IPS-18c (cell line): ENCODE data around the gene COL26A1.

ENCODE experiments used
- H3K4me3 ChIP-seq: 2 replicates; pipeline ENCODE4 v1.7.0; 2013; ENCODE audit warnings: low read depth, mild to moderate bottlenecking, low read length, moderate library complexity; ENCODE audit not compliant: insufficient read depth
- H3K9me3 ChIP-seq: one replicate; pipeline ENCODE4 v1.6.1; 2013; ENCODE audit warnings: mild to moderate bottlenecking, low read length, moderate library complexity; ENCODE audit not compliant: control insufficient read depth, insufficient read depth

Gene COL26A1

DNA sequence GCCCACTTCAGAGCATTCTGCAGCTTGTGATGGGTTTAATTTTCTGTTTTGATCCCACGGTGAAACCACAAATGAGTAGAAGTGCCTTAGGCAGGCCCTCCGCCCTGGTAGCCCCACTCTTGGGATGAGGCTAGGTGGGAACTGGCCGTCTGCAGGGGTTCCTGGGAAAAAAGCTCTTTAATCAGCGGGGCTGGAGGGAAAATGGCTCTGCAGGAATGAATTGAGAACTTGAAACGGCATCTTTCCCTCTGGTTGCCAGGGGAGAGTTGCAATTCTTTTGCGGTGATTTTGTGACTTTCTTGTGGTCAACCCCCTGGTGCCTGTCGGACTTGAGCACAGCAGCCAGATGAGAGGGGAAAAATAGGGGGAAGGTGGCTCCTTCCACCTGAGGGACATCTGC, 32.7 kb downstream of the COL26A1 start:
- Histone ChIP-seq H3K4me3 (no peak overlapping the region), H3K9me3 (peaks cover 2% of the 10 kb centered on the region)

DNA sequence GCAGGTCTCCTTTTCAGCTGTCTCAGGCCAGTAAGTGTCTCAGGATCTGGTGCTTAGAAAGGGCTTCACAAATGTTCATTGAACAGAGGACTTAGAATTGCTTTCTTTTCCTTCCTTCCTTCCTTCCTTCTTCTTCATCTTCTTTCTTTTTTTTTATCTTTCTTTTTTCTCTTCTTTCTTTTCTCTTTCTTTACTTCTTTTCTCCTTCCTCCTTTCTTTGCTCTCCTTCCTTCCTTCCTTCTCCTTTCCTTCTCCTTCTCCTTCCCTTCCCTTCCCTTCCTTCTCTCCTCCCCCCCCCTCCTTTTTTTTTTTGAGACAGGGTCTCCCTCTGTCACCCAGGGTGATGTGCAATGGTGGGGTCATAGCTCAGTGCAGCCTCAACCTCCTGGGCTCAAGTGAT, 34.6 kb downstream of the COL26A1 start:
- H3K9me3 ChIP-seq, result peaks cover 2% of the 10 kb centered on the region
- no peak overlapping the region for H3K4me3 ChIP-seq

DNA sequence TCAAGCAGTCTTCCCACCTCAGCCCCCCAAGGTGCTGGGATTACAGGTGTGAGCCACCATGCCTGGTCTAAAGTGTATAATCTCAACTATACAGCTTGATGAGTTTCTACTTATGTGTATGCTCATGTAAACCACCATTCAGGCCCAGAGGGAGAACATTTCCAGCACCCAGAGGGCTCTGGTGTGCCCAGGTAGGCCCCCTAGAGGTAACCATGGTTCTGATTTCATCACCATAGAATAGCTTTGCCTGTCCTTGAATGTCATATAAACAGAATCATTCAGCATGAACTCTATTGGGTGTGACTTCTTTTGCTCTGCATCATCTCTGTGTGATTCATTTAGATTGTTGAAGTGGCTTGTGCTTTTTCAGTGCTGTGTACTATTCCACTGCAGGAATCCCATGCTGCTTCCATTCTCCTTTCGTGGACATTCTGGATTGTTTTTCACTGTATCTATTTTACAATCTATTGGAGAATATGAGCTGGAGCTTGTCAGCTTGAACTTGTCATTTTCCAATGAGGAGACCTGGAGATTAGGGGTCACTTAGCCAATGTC, 35.2 kb downstream of the COL26A1 start:
- Histone ChIP-seq H3K4me3 (no peak overlapping the region), H3K9me3 (peaks cover 2% of the 10 kb centered on the region)

DNA sequence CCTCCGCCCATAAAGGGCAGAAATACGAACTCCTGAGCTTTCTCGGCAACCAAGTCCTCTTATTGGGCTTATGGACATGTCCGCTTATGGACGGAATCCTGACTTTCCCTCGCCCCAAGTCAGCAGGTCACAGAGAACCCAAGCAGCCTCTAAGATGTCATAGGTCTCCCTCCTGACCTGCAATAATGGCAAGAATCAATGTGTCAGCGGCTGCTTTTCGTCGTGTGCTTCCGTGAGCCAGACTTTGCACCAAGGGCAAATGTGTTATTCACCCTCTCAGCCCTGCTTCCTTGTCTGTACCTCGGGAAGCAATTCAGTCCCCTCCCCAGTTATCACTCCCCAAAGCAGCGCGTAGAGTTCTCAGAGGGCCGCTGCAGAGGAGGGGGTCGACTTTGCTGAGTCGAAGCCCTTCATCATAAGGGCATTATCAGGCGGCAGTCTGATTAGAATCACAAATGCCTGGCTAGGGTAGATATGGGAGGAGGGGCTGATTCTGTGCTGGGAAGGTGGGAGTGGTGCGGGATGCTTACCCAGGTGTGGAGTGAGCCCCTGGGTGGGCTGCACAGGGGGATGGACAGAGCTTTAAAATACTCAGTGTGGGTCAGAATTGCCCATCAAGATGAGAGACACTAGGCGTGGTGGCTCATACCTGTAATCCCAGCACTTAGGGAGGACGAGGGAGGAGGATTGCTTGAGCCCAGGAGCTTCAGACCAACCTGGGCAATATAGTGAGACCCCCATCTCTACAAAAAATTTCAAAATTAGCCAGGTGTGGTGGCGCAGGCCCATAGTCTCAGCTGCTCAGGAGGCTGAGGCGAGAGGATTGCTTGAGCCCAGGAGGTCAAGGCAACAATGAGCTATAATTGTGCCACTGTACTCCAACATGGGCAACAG, 36.0 kb downstream of the COL26A1 start:
- Histone ChIP-seq H3K9me3 (peaks cover 3% of the 10 kb centered on the region), H3K4me3 (no peak overlapping the region)

DNA sequence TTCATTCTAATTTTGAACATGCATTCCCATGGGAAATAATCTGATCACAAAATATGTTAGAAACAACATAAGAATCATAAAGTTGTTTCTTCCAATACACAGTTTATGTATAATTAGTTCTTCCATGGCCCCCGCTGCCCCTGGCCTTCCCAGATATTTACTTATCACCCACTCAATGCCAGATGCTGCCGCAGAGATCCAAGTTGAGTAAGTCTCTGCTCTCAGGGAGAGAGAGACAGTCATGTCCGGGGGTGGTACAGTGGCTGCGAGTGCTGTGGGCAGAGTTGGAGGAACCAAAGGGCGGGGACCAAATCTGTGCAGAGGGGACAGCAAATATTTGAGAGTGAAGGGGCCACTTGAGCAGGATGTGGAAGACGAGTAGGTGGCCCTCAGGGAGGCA, 37.1 kb downstream of the COL26A1 start:
- Histone ChIP-seq H3K9me3 (peaks cover 3% of the 10 kb centered on the region), H3K4me3 (no peak overlapping the region)

DNA sequence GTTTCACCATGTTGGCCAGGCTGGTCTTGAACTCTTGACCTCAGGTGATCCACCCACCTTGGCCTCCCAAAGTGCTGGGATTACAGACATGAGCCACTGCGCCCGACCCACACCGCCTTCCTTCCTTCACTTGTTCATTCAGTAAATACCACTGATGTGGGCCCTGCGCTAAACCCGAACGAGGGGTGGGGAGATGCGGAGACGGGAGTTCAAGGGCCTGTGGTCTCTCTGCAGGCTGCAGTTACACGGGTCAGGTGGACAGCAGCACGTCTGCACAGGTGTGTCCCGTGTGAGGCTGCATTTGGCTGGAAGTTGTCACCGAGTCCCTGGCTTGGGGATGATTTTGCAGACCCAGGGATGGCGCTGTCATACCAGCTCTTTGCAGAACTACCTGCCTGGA, 38.1 kb downstream of the COL26A1 start:
- H3K4me3 ChIP-seq, result no peak overlapping the region
- peaks cover 3% of the 10 kb centered on the region for H3K9me3 ChIP-seq

DNA sequence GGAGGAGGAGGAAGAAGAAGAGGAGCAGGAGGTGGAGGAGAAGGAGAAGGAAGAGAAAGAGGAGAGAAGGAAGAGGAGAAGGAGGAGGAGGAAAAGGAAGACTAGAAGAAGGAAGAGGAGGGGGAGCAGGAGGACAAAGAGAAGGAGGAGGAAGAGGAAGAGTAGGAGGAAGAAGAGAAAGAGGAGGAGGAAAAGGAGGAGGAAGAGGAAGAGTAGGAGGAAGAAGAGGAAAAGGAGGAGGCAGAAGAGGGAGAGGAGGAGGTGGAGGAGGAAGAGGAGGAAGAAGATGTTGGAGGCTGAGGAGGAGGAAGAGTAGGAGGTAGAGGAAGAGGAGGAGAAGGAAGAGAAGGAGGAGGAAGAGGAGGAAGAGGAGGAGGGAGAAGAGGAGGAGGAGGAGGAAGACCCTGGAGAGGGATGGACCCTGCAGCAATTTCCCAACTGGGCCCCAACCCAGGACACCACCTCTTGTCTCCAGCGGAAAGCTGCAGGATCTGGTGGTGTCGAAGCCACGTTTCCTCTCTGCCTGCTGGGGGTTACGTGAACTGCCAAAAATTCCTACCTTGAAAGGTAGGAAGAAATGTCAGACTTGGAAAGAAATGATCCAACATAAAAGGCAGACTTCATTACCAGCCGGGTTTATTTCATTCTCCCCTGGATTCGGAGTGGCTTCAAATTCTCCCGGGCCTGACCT, 38.9 kb downstream of the COL26A1 start:
- H3K9me3 ChIP-seq, result peaks cover 3% of the 10 kb centered on the region
- no peak overlapping the region for H3K4me3 ChIP-seq

DNA sequence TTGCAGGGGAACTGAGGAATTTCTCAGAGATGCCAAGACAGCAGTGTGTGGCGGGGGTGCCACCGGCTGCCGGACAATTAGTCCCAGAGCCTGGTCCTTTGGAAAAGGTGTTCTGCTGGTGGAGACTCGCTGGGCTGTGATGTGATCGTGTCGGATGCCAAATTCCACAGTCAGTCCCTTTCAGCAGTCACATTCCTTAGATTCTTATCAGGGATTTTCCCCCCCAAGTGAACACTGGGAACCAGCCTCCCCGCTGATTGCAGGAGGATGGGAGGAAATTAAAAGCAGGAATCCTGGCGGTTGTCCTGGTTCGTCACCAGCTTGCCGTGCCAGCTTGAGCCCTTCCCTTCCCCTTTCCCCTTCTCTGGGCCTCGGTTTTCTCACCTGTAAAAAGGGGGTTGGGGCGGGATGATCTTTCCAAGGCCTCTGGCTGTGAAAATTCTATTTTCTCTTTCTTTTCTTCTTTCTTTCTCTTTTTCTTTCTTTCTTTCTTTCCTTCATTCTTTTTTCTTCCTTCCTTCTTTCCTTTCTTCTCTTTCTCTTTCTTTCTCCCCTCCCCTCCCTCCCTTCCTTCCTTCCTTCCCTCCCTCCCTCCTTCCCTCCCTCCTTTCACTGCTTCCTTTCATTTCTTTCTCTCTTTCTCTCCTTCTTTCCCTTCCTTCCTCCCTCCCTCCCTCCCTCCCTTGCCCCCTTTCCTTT, 39.6 kb downstream of the COL26A1 start:
- Histone ChIP-seq H3K9me3 (peaks cover 3% of the 10 kb centered on the region), H3K4me3 (no peak overlapping the region)

DNA sequence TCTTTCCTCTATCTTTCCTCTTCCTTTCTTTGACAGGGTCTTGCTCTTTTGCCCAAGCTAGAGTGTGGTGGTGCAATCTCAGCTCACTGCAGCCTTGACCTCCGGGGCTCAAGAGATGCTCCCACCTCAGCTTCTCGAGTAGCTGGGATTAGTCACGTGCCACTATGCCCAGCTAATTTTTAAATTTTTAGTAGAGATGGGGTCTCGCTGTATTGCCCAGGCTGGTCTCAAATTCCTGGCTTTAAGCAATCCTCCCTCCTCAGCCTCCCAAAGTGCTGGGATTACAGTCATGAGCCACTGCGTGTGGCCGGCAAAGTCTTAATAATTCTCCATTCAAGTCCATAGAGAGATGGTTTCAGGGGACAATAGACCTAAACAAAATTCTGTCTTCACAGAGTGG, 40.2 kb downstream of the COL26A1 start:
- H3K9me3 ChIP-seq, result peaks cover 5% of the 10 kb centered on the region
- H3K4me3 ChIP-seq, result no peak overlapping the region

DNA sequence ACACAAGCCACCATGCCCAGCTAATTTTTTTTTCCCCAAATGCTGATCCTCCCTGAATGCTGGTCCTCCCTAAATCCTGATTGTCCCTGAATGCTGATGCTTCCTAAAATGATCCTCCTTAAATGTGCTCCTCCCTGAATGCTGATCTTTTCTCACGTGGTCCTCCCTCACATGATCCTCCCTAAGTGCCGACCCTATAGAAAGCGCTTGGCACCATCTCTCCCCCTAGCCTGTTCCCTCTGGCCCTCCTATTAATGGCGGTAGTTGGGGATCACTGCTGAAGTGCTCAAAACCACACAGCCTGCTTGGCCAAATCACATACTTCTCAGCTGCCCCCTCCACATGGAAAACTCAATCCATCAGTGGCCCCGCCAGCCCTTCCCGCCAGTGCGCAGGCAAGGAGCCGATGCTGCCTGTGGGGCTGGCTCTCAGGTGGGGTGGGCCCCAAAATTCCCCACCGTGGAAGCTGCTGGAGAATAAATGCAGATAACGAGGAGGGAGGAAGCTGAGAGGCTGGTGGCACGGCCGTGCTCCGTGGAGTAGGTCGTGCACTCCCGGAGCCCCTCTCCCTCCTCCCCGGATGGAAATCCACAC, 42.9 kb downstream of the COL26A1 start:
- peaks cover 11% of the 10 kb centered on the region for H3K9me3 ChIP-seq
- H3K4me3 ChIP-seq, result no peak overlapping the region

DNA sequence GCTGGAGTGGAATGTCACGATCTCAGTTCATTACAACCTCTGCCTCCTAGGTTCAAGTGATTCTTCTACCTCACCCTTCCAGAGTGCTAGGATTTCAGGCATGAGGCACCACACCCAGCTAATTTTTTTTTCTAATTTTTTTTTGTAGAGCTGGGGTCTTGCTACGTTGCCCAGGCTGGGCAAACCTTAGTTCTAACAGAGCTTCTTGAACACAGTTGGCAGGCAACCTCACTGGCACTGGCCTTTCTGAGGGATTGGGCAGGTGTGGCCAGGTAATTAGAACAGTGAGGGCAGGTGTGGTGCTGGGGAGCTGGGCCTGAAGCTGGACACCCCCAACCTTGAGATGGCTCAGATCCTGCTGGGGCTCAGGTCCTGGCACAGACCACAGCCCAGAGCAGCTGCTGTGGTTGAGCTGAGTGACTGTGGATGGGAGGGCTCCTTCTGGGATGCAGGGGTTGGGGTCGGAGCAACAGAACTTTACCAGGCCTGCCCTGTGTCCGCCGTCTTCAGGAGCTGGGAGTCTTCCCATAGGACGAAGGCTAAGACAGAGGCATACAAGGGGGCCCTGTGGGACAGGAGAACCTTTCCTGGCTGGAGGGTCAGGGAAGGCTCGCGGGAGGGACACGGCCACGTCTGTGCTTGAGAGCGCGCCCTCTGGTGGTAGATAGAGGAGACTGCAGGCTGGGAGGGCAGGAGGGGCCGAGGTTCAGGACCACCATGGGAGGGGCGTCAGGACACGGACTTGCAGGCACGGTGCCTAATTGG, 48.2 kb downstream of the COL26A1 start:
- no peak overlapping the region for H3K4me3 ChIP-seq
- peaks cover 8% of the 10 kb centered on the region for H3K9me3 ChIP-seq

DNA sequence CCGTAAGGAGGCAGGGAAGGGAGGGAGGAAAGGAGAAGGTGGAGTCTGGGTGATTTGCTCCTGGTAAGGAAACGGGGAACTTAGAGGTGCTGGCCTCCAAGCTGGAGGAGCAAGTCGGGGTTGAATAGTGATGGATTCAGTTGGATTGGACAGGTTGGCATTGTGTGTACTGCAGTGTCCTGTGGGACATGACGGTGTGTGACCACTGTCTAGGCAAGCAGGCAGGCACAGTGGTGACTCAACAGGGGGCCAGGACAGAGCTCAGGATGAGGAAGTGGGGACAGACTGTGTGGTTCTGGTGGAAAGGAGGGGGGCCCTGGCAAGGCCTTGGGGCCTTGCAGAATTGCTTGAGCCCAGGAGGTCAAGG, 48.8 kb downstream of the COL26A1 start:
- peaks cover 8% of the 10 kb centered on the region for H3K9me3 ChIP-seq
- H3K4me3 ChIP-seq, result no peak overlapping the region

DNA sequence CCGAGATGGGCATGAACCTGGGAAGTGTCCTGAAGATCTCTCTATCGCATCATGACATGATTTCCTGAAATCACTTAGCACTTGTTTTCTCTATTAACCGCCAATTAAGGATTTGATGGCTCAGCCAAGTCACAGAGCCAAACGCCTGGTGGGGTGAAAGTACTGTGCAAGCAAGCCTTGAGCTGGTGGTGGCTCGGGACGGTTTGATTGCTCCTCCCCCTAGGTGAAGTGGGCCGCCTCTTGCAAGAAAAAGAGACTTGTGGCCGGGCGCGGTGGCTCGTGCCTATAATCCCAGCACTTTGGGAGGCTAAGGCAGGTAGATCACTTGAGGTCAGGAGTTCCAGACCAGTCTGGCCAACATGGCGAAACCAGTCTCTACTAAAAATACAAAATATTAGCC, 50.3 kb downstream of the COL26A1 start:
- Histone ChIP-seq H3K9me3 (peaks cover 5% of the 10 kb centered on the region), H3K4me3 (no peak overlapping the region)

DNA sequence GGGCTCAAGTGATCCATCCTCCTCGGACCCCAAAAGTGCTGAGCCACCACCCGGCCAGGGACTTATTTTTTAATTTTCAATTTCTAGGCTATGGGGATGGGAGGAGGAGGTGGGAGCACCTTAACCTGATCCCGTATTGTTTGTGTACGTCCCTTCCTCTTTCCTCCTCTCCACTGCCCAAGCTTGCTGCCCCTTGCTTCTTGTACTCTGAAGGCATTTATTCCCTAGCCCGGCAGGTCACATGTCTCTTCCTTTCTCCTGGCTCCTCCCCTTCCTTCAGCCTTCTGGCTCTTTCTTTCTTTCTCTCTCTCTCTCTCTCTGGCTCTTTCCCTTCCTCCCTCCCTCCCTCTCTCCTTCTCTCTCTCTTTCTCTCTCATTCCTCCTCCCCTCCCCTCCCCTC, 56.0 kb downstream of the COL26A1 start:
- no peaks in the 10 kb centered on the region for H3K9me3 ChIP-seq
- H3K4me3 ChIP-seq, result no peak overlapping the region

DNA sequence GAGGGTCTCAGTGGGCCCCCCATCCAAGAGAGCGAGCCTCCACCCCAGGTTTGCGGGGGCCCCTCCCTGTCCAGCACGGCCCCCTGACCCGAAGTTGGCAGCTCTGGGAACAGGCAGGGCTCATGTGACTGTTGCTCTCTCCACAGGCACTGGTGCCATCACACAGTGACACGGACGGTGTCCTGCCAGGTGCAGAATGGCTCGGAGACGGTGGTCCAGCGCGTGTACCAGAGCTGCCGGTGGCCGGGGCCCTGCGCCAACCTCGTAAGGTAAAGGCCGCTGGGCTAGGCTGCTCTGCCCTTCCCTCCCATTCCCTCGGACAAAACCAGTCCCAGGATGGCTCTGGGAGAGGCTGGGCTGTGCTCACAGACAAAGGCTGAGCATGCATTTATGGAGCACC, 57.2 kb downstream of the COL26A1 start:
- no peaks in the 10 kb centered on the region for H3K9me3 ChIP-seq

DNA sequence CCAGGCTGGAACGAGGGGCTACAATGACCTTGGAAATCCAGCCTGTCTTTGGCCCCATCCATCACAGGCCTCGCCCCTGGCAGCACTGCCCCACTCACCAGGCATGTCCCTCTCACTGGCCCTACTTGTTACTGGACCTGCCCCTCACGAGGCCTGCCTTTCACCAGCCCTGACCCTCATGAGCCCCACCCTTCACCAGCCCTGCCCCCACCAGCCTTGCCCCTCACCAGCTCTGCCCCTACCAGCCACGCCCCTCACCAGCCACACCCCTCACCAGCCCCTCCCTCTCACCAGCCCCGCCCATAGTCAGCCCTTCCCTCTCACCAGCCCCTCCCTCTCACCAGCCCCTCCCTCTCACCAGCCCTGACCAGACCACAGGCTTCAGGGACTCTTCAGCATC, 57.8 kb downstream of the COL26A1 start:
- no peak overlapping the region for H3K4me3 ChIP-seq
- H3K9me3 ChIP-seq, result no peaks in the 10 kb centered on the region

More for the DNA sequence above, 57.2 kb downstream of the COL26A1 start:
- H3K4me3 ChIP-seq, result no peak overlapping the region
